SKM-1 treated with dmso at 0.1 percent for 144 hours (cell line): Measurements from ENCODE around the gene NAT10.

ENCODE experiments used
- DNase-seq: peaks from one replicate; lab custom pipeline; 2025; ENCODE audit not compliant: unreplicated experiment; lab: John Stamatoyannopoulos, UW

NAT10 gene

DNA sequence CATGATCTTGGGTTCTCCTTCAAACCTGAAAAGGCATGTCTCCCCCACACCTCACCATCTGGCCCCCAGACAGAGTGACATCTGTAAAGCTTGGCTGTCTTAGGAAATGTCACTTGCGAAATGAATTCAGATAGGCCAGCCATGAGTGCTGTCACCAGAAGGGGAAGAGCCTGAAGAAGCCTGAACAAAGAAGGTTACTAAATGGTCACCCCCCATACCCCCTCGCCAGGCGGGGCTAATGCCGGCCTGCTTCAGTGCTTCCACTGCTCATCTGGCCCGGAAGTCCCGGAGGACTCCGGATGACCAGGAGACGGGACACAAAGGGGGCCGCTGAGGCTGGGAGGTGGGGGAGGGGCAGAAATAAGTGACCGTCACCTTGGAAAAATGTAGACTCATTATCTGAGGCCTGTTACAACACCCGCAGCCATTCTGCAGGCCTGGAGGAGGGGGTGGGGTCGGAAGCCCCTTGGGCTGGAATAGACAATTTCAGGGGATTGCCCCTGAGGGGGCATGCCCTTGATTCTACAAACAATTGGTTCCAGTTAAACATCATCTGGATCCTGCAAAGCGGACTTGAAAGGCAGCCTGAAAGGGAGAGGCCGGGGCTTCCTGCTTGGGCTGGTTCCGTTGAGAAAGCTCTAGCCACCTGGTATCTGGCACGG is 43.2 kb downstream of the NAT10 start:
- DNase-seq, result peak; percentile 58

DNA sequence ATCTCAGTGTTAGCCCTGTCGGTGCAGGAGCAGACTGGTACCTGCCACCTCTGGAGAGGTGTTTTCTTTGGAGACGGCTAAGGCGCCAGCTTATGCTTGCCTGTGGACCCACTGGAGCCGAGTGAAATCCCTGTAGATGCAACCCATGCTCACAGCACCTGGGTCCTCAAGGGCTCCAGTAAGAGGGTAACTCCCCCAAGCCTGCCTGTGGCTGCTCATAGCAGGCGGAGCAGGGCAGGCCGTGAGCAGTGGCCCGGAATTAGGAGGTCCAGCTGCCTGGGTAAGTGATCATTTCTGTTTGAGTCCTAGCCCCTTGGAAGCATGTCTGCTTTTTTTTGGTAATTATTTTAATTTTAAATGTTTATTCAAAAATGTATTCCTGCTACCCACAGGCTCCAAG is 43.8 kb downstream of the NAT10 start:
- DNase-seq, result no peak

DNA sequence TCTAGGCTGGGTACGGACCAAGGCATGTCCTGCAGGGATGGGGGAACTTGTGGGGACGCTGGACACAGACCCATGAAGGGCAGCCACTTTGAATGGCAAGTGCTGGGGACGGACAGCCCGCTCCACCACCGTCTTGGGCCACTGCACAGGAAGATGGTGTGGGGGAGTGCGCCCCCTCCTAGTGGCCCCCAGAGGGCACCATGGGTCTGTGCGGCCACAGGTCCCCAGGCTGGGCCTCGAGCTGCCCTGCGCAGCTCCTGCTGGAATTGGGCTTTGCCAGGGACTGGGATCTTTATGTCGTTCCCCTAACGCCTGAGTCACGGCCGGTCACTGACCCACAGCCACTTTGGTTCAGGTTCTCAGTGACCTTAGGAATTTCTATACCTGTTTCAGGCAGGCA is 44.4 kb downstream of the NAT10 start:
- no peak for DNase-seq

- DNase-seq, result no peak
These were observed 45.2 kb downstream of the NAT10 start for GRCh38 chr11:34150494-34151151.

DNA sequence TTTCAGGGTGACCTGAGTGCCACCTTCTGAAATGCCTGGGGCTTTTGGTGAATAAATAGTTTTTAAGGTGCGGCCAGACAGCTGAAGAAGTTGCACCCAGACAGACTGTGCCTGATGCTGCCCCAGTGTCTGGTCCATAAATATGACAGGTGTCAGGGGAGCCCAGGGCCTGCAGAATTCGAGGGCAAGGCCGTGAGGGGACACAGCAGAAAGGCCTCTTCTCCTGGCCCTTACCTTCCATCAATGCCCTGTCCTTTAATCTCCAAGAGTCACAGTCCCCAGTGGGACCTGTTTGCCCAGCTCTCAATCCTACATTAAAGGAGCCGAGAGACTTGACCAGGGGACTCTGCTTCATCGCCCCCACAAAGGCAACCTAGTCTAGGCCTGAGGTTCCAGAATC is 45.7 kb downstream of the NAT10 start:
- no peak for DNase-seq

GRCh38 chr11:34151916-34152845 is 46.8 kb downstream of the NAT10 start:
- no peak for DNase-seq

DNA sequence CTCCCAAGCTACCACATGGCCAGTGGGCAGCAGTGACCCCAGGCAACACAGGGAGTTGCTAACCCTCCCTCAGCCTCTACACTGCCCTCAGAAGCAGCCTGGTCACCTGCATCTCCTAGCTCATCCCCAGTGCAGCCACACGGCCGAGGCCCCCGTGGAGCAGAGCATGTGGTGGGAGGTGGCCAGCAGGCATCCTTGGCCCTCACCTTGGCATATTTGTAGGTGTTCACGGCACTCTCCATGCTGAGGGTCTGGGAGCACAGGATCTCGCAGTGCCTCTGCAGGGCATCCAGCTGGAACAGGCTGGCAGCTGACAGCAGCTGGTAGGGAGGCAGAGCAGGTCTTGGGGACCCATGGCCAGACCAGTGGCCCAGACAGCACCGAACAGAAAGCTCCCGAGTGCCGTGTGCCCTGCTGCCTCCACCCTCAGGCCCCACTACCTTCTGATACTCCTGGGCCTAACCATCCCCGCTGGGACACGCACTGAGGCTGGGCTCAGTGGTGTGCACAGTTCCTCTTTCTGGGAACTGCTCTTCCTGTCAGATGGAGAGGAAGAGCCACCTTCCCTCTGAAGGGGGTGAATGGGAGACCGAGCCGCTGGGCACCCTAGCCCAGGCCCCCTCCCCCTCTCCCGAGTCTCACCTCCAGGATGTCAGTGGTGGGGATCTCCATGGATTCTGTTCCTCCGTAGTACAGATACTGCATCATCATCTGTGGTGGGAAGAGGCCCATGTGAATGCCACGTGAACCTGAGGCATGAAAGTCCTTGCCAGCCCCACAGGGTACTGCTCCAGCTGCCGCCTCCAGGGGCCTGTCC is 48.8 kb downstream of the NAT10 start:
- DNase-seq, result peak; percentile 55

- DNase-seq, result no peak
These were observed 49.8 kb downstream of the NAT10 start for GRCh38 chr11:34155057-34155756.

- no peak for DNase-seq
These were observed 50.3 kb downstream of the NAT10 start for GRCh38 chr11:34155757-34156062.

DNA sequence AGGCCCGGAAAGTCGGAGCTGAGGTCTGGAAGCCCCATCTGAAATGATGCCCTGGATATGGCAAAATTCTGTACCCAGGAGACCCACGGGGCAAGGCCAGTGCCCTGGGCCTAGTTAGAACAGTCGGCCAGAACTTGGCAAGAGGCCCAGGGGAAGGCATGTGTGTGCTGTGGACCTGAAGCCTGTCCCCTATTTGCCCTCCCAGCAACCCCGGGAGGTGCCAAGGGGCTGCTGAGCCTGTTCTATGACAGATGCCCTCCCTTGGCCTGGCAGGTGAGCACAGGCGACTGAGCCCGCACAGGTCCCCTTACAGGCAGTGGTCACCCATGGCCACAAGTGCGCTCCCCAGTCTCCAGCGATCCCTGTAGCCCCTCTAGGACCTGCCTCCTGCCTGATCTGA is 51.7 kb downstream of the NAT10 start:
- no peak for DNase-seq

GRCh38 chr11:34158661-34159060 is 53.2 kb downstream of the NAT10 start:
- DNase-seq, result no peak

DNA sequence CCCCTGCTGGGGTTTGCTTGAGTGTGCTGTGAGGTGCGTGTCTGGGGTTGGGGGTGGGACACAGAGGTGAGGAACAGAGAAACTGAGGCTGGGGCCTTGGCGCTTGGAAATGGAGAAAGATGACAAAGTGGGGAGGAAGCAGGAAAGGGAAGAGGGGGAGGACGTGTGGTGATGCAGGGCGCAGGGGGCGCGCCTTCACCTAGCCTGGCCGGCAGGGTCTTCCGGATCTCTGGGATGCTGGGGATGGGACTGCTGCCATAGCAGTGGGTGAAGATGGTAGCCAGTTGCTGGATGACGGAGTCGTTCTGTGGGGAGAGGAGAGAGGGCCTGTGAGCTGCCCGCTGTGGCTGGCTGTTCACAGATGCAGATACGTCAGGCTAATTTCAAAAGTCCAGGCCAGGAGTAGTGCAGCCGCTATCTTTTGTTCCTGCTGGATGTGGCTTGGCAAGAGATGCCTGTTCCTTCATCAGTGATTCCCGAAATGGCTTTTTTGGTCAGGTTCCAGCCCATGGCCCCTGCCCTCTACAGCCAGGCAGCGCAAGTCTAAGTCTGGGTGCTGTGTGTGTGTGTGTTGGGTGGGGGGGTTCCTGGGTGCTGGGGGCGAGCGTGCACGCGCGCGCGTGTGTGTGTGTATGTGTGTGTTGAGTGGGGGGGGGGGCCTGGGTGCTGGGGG is 54.8 kb downstream of the NAT10 start:
- no peak for DNase-seq

GRCh38 chr11:34160791-34161190 is 55.4 kb downstream of the NAT10 start:
- DNase-seq, result no peak

GRCh38 chr11:34161361-34161760 is 55.9 kb downstream of the NAT10 start:
- no peak for DNase-seq

DNA sequence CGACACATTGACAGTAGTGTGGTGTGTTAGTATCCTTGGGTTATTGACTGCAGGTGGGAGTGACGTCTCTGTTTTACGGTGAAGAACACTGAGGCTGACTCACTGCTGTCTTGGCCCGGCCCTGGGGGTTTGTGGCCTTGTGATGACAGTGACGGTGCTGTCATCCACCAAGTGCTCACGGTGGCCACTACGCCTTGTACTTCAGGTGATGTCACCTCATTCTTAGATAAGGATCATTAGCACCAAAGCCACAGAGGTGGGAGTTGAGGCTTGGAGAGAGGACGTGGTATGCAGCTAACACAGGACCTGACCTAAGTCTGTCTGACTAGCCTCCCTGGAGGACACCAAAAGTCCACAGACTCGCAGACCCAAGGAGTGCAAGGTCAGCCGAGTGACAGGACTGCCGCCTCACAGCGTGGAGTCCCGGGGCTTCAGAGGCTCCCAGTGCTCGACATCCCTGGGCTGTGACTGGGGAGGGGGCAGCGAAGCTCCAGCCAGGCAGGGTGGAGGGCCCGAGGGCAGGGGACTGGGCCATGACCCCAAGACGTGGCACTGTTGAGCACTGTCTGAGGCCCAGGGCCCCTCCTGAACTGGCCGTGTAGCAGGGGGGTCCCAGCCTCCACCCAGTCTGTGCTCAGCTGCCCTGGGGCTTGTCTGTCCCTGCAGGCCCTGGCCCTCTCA is 56.5 kb downstream of the NAT10 start:
- no peak for DNase-seq

DNA sequence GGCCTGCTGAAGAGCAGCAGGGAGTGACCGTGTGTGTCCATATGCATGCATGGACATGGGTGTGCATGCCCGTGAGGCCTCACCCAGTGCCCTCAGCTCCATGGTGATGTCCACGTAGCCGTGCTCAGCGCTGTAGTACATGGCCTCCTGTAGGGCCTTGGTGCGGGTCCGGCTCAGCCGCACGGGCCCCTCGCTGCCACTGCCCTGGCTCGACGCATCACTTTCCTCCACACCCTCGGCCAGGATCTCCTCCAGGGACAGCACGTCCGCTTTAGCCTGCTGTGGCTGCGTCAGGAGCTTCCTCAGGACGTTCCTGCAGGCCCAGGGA is 57.0 kb downstream of the NAT10 start:
- DNase-seq, result no peak

DNA sequence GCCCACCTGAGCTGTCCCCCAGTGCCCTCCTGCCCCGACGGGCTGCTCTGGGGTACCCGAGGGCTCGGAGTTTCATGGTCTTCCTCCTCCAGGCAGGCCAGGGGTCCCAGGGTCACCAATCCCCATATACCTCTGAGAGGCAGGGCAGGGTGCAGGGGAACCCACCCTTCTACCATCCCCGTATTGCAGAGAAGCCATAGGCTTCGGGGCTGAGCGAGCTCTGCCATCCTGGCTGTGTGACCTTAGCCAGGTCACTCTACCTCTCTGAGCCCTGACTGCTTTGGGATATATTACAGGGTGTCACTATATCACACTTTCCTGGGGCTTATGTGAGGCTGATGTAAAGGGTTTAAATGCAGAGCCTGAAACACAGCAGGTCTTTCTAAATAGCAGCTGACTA is 57.4 kb downstream of the NAT10 start:
- DNase-seq, result no peak

DNA sequence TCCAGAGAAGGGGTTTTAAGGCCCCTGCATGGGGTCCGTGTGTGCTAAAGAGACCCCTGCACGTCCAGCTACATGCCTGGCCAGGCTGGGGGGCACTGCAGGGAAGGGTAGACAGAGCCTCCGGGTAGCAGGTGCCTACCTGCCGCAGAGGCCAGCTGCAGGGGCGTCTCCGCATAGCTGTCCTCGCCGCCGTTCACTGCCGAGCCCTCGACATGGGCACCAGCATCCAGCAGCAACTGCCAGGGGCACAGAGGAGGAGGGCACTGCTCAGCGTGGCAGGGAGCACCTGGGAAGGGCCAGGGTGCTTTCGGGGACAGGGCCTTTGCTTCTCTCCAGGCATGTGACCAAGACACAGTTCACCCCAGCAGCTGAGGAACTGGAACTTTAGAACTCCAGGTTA is 59.7 kb downstream of the NAT10 start:
- no peak for DNase-seq

DNA sequence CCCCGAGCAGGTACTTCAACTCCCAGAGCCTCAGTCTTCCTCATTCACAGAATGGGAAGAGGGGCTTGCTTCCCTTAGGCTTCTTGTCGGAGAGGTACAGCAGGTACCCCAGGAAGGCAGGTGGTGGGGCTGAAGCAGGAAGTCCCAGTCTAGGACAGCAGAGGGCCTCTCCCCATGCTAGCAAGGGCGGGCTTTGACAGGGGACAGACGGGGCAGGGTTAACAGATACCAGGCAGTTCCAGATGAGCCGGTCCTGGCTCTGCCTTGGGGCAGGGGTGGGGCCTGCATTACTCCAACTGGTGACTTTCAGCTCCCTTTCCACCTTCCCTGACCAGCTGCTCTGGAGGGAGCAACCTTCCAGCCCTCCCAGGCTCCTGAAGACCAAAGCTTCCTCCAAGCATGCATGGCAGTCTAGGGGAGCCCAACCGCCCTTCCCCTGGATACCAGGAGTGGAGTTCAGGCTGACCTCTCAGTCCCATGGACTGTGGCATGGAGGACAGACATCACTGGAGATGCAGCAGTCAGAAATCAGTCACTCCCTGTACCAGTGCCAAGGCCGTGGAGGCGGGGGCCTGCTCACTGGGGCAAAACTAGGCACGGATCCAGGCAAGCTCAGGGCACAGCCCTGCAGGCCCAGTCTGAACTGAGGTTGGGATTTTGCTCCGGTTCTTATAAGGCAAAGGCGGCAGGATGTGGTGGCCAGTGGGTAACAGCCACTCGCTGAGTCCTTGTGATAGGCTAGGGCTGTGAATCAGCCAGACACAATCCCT is 60.5 kb downstream of the NAT10 start:
- no peak for DNase-seq
